Naive thymus-derived CD4-positive, alpha-beta T cell (primary cell): ENCODE data around the gene PRICKLE4. TPM values are rescaled to one million over a fixed set of nuclear protein-coding genes. Genes with fewer than 3 reads are reported as not detected.

Experiments
- ATAC-seq: fragments of 150-1000 bp; cut with Tn5 transposase; 2 replicates; pipeline ENCODE4 v1.10.0; 2021; ENCODE audit warnings: mild to moderate bottlenecking, moderate library complexity
- CTCF ChIA-PET: fragments of 350-600 bp; sonication (Branson Sonifier 250); formaldehyde crosslinking; loops from one replicate; lab custom pipeline; 2021; ENCODE audit warnings: antibody characterized with exemption; lab: Charles Lee
- POLR2A ChIA-PET: fragments of 350-600 bp; sonication (Branson Sonifier 250); formaldehyde crosslinking; loops from one replicate; lab custom pipeline; 2021; ENCODE audit warnings: antibody characterized with exemption, inconsistent platforms; lab: Charles Lee
- DNase-seq, 9 donors: peaks; one replicate each; pipeline versions ENCODE4 v3.0.0 to v3.0.0-alpha.2; 2020 to 2022; ENCODE audit warnings: mixed read lengths in 1 of 9
- H3K27ac ChIP-seq: one replicate; pipeline ENCODE4 v1.7.0; 2013; ENCODE audit warnings: mild to moderate bottlenecking, low read depth, low read length, moderate library complexity
- H3K27me3 ChIP-seq, 2 donors: one replicate each; pipeline ENCODE4 v1.7.0; 2013; ENCODE audit warnings: low read length in 2 of 2, mild to moderate bottlenecking in 2 of 2, moderate library complexity in 2 of 2; ENCODE audit not compliant: control insufficient read depth in 2 of 2, insufficient read depth in 2 of 2
- H3K36me3 ChIP-seq, 3 experiments: 1 replicate in 2 of 3; 2 replicates in 1 of 3; pipeline ENCODE4 v1.7.0; 2013; ENCODE audit warnings: low read length in 3 of 3, mild to moderate bottlenecking in 3 of 3, moderate library complexity in 1 of 3; ENCODE audit not compliant: insufficient read depth in 3 of 3, control insufficient read depth in 2 of 3
- H3K4me1 ChIP-seq, 2 donors: one replicate each; pipeline ENCODE4 v1.7.0; 2013; ENCODE audit warnings: low read length in 2 of 2, mild to moderate bottlenecking in 2 of 2, moderate library complexity in 1 of 2; ENCODE audit not compliant: control insufficient read depth in 2 of 2, insufficient read depth in 2 of 2
- H3K4me3 ChIP-seq: 2 replicates; pipeline ENCODE4 v1.7.0; 2013; ENCODE audit warnings: mild to moderate bottlenecking, low read length
- H3K9me3 ChIP-seq, 3 experiments: 1 replicate in 2 of 3; 2 replicates in 1 of 3; pipeline ENCODE4 v1.7.0; 2013; ENCODE audit warnings: low read length in 3 of 3; ENCODE audit not compliant: control insufficient read depth in 2 of 3
- H3K27ac Mint-ChIP-seq, 9 donors: one replicate each; pipeline ENCODE4 v1.8.0; 2020 to 2022; ENCODE audit warnings: mixed read lengths in 9 of 9, mild to moderate bottlenecking in 8 of 9, moderate library complexity in 5 of 9, inconsistent platforms in 2 of 9
- H3K27me3 Mint-ChIP-seq, 5 donors: one replicate each; pipeline ENCODE4 v1.8.0; 2021 to 2022; ENCODE audit warnings: mixed read lengths in 5 of 5, mild to moderate bottlenecking in 1 of 5
- H3K36me3 Mint-ChIP-seq, 5 donors: one replicate each; pipeline ENCODE4 v1.8.0; 2020 to 2022; ENCODE audit warnings: mixed read lengths in 5 of 5, mild to moderate bottlenecking in 3 of 5, inconsistent platforms in 1 of 5
- H3K4me1 Mint-ChIP-seq, 7 donors: one replicate each; pipeline ENCODE4 v1.8.0; 2020 to 2022; ENCODE audit warnings: mixed read lengths in 7 of 7, mild to moderate bottlenecking in 3 of 7, inconsistent platforms in 1 of 7
- H3K4me3 Mint-ChIP-seq, 10 donors: one replicate each; pipeline ENCODE4 v1.8.0; 2020 to 2022; ENCODE audit warnings: mild to moderate bottlenecking in 10 of 10, mixed read lengths in 10 of 10, moderate library complexity in 6 of 10, inconsistent platforms in 2 of 10
- H3K9me3 Mint-ChIP-seq, 11 donors: one replicate each; pipeline ENCODE4 v1.8.0; 2020 to 2022; ENCODE audit warnings: mixed read lengths in 11 of 11, mild to moderate bottlenecking in 4 of 11, inconsistent platforms in 1 of 11, moderate library complexity in 1 of 11
- intact Hi-C, 2 donors: fragments of 100-400 bp; cut with micrococcal nuclease; formaldehyde crosslinking; loops; one replicate each; pipeline ENCODE4 v1.15.1; 2023
- polyA plus RNA-seq, 2 donors: library from polyadenylated mRNA; unstranded; fragments of 300-500 nt; fragmentation: Illumina TruSeq; gene quantifications; one replicate each; pipeline ENCODE4 v1.2.3, GENCODE V29; 2021
- total RNA-seq, 6 experiments: library from RNA in 5 of 6; stranded (reverse) in 5 of 6; gene quantifications; 1 replicate in 5 of 6; 2 replicates in 1 of 6; pipeline ENCODE4 v1.2.3 and lab custom pipeline; 2021 to 2026

Gene PRICKLE4
- total and polyA plus RNA-seq, 7 experiments from 2014 or later, result 0.61 TPM; not detected in 6

DNA sequence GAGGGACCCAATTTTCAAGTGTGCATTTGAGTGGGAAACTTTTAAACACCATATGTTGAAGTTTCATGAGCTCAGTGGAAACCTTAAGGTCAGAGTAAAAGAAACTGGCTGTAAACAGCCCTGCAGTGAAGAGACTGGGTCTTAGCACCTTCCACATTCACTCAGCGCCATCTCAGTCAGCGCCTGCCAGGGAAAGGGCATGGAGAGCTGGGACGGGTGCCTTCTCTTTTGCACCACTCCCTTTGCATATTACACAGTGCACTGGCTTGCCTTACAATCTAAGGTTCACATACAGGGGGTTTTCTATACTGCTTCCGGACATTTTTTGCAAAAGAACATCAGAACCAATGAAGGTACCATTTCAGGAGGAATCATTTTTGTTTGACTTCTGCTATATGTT is 11.4 kb downstream of the PRICKLE4 start:
- no peaks in the 10 kb centered on the region for H3K27me3 ChIP-seq
- no peak for ATAC-seq
- H3K27ac ChIP-seq, result no peak overlapping the region
- no peaks in the 10 kb centered on the region for H3K9me3 ChIP-seq
- peaks cover 7 to 31% (median 14%) of the 10 kb centered on the region in 5 donors for H3K36me3 Mint-ChIP-seq
- intact Hi-C loops, result no loop called here
- H3K4me3 Mint-ChIP-seq, result no peak overlapping the region
- H3K4me1 Mint-ChIP-seq, result peaks cover 3 to 23% (median 16%) of the 10 kb centered on the region in 7 donors
- peaks cover 4 to 46% (median 5%) of the 10 kb centered on the region in 3 experiments for H3K36me3 ChIP-seq
- H3K4me3 ChIP-seq, result no peak overlapping the region
- H3K9me3 Mint-ChIP-seq, result peaks cover 0 to 2% (median 0%) of the 10 kb centered on the region in 11 donors
- H3K27me3 Mint-ChIP-seq, result no peaks in the 10 kb centered on the region
- DNase-seq, result no peak
- POLR2A ChIA-PET, result no interaction called here
- CTCF ChIA-PET, result no interaction called here
- H3K4me1 ChIP-seq, result peaks cover 0 to 3% of the 10 kb centered on the region in 2 donors
- H3K27ac Mint-ChIP-seq, result peak overlapping the region in 2 of 9 donors; percentile 33 to 44

DNA sequence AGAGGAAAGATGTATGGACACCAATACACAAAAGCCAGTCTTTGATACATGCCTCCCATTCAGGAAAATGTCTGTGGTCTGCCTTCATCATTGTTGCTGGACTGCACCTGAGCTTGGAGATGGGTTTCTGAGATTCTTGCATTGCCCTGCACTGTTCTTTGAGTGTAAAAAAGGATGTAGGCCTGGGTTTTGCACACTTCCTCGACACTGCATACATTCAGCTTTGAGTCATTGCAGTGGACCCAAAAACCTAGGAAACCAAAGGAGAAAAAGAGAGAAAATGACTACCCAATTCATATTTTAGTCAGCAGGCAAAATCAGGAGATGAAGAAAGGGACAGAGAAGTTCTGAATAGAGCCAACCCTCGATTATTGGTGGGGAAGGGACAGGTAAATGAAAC is 15.9 kb downstream of the PRICKLE4 start:
- ChIA-PET CTCF (interaction anchor here (0.6 to 1.3 kb wide), 2 partner anchors 9 to 82 kb away, joined by 3 read pairs; partner anchors contain the start of gene TOMM6), POLR2A (interaction anchor here (1.2 kb wide), 1 partner anchor 9 kb away, joined by 5 read pairs; the partner anchor contains the start of gene TOMM6)
- intact Hi-C loops, result no loop called here
- no peaks in the 10 kb centered on the region for H3K27me3 ChIP-seq
- peak overlapping the region in 1 of 9 donors; percentile 43 for H3K27ac Mint-ChIP-seq
- peaks cover 0 to 4% (median 0%) of the 10 kb centered on the region in 7 donors for H3K4me1 Mint-ChIP-seq
- DNase-seq (no peak), ATAC-seq (no peak)
- H3K36me3 Mint-ChIP-seq, result peaks cover 0 to 22% (median 3%) of the 10 kb centered on the region in 5 donors
- H3K9me3 ChIP-seq, result no peaks in the 10 kb centered on the region
- H3K4me3 Mint-ChIP-seq, result no peak overlapping the region
- H3K27me3 Mint-ChIP-seq, result no peaks in the 10 kb centered on the region
- peaks cover 0 to 29% (median 5%) of the 10 kb centered on the region in 3 experiments for H3K36me3 ChIP-seq
- no peak overlapping the region for H3K27ac ChIP-seq
- H3K4me1 ChIP-seq, result no peaks in the 10 kb centered on the region
- H3K9me3 Mint-ChIP-seq, result peaks cover 0 to 2% (median 0%) of the 10 kb centered on the region in 11 donors
- H3K4me3 ChIP-seq, result no peak overlapping the region

DNA sequence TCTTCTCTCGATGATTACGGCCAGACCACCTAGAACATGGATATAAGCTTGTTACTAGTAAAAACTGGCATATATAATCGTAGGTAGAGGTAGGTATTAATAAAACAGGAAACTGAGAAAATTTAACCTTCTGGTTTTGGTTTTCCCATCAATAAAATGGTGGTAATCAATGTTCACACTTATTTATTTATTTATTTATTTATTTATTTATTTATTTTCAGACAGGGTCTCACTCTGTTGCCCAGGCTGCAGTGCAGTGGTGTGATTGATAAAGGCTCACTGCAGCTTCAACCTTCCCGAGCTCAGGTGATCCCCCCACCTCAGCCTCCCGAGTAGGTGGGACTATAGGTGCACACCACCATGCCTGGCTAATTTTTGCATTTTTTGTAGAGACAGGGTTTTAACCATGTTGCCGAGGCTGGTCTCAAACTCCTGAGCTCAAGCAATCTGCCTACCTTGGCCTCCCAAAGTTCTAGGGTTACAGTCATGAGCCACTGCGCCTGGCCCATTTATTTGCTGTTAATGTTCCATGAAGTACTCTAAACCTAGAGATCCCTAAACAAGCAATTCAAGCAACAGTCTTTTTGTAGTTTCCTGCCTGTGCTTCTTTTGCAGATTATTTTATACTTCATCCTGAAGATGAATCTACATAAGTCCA is 18.4 kb downstream of the PRICKLE4 start:
- Histone ChIP-seq H3K4me3 (no peak overlapping the region), H3K27me3 (no peaks in the 10 kb centered on the region), H3K36me3 (peaks cover 0 to 13% (median 0%) of the 10 kb centered on the region in 3 experiments), H3K9me3 (no peaks in the 10 kb centered on the region), H3K4me1 (no peaks in the 10 kb centered on the region), H3K27ac (no peak overlapping the region)
- Mint-ChIP-seq H3K27ac (no peak overlapping the region), H3K27me3 (no peaks in the 10 kb centered on the region), H3K9me3 (peaks cover 0 to 2% (median 0%) of the 10 kb centered on the region in 11 donors), H3K36me3 (peaks cover 0 to 10% (median 0%) of the 10 kb centered on the region in 5 donors), H3K4me3 (no peak overlapping the region), H3K4me1 (peaks cover 0 to 6% (median 0%) of the 10 kb centered on the region in 7 donors)
- DNase-seq (no peak), ATAC-seq (no peak)
- POLR2A ChIA-PET, result interaction anchor here (2.1 kb wide), 1 partner anchor 12 kb away, joined by 8 read pairs; the partner anchor contains the start of gene TOMM6
- intact Hi-C loops, result no loop called here
- CTCF ChIA-PET, result no interaction called here

- POLR2A ChIA-PET, result interaction anchor here (2.1 kb wide), 1 partner anchor 12 kb away, joined by 8 read pairs; the partner anchor contains the start of gene TOMM6
- Histone ChIP-seq H3K4me3 (no peak overlapping the region), H3K36me3 (peaks cover 0 to 13% (median 0%) of the 10 kb centered on the region in 3 experiments), H3K27me3 (no peaks in the 10 kb centered on the region), H3K4me1 (no peaks in the 10 kb centered on the region), H3K27ac (no peak overlapping the region), H3K9me3 (no peaks in the 10 kb centered on the region)
- H3K4me1 Mint-ChIP-seq, result peaks cover 0 to 6% (median 0%) of the 10 kb centered on the region in 7 donors
- peaks cover 0 to 10% (median 0%) of the 10 kb centered on the region in 5 donors for H3K36me3 Mint-ChIP-seq
- DNase-seq (no peak), ATAC-seq (no peak)
- peaks cover 0 to 2% (median 0%) of the 10 kb centered on the region in 11 donors for H3K9me3 Mint-ChIP-seq
- CTCF ChIA-PET, result no interaction called here
- no peaks in the 10 kb centered on the region for H3K27me3 Mint-ChIP-seq
- H3K4me3 Mint-ChIP-seq, result no peak overlapping the region
- H3K27ac Mint-ChIP-seq, result no peak overlapping the region
- intact Hi-C loops, result no loop called here
Observed at GRCh38 chr6:41799559-41799911, 19.0 kb downstream of the PRICKLE4 start.

GRCh38 chr6:41801380-41801779 is 20.8 kb downstream of the PRICKLE4 start:
- H3K27ac ChIP-seq, result no peak overlapping the region
- ATAC-seq (no peak), DNase-seq (no peak)
- POLR2A ChIA-PET, result interaction anchor here (0.5 to 0.7 kb wide), 2 partner anchors 9 to 416 kb away, joined by 3 read pairs; partner anchors contain the start of gene MRPS10
- H3K36me3 ChIP-seq, result peaks cover 0 to 9% (median 0%) of the 10 kb centered on the region in 3 experiments
- intact Hi-C loops, result loop anchor here (1.0 to 5.0 kb wide), 3 partner anchors 243 to 366 kb away; no protein-coding TSS in a partner anchor
- H3K4me1 ChIP-seq, result no peaks in the 10 kb centered on the region
- Mint-ChIP-seq H3K27me3 (no peaks in the 10 kb centered on the region), H3K9me3 (peaks cover 0 to 2% (median 0%) of the 10 kb centered on the region in 11 donors), H3K36me3 (peaks cover 0 to 5% (median 0%) of the 10 kb centered on the region in 5 donors), H3K4me1 (peaks cover 0 to 4% (median 0%) of the 10 kb centered on the region in 7 donors), H3K27ac (no peak overlapping the region), H3K4me3 (no peak overlapping the region)
- no peaks in the 10 kb centered on the region for H3K27me3 ChIP-seq
- no peak overlapping the region for H3K4me3 ChIP-seq
- H3K9me3 ChIP-seq, result no peaks in the 10 kb centered on the region
- CTCF ChIA-PET, result interaction anchor here (0.9 to 1.6 kb wide), 4 partner anchors 14 to 368 kb away, joined by 3 to 4 read pairs (median 3); partner anchors contain the start of gene TOMM6

- no peaks in the 10 kb centered on the region for H3K27me3 ChIP-seq
- Mint-ChIP-seq H3K4me3 (no peak overlapping the region), H3K9me3 (no peaks in the 10 kb centered on the region), H3K36me3 (peaks cover 0 to 4% (median 0%) of the 10 kb centered on the region in 5 donors), H3K27ac (no peak overlapping the region), H3K4me1 (peaks cover 0 to 4% (median 0%) of the 10 kb centered on the region in 7 donors), H3K27me3 (no peaks in the 10 kb centered on the region)
- H3K4me3 ChIP-seq, result no peak overlapping the region
- DNase-seq (no peak), ATAC-seq (no peak)
- CTCF ChIA-PET, result no interaction called here
- H3K36me3 ChIP-seq, result no peaks in the 10 kb centered on the region
- intact Hi-C loops, result no loop called here
- H3K9me3 ChIP-seq, result no peaks in the 10 kb centered on the region
- H3K27ac ChIP-seq, result no peak overlapping the region
- POLR2A ChIA-PET, result no interaction called here
- no peaks in the 10 kb centered on the region for H3K4me1 ChIP-seq
Observed at GRCh38 chr6:41805830-41806774, 25.5 kb downstream of the PRICKLE4 start.
